ENCODE results near the gene MDGA2.

The MDGA2 gene

GRCh38 chr14:46964378-46964777 lies 711.0 kb downstream of the MDGA2 start:
- no peak for DNase-seq (ENCODE audit: low spot score)
- Histone ChIP-seq H4K8ac (ENCODE audit: low read depth, low read length) (no peak overlapping the region), H2BK12ac (ENCODE audit: low read length) (no peak overlapping the region), H3K27ac (replicated peaks; ENCODE audit: low read length) (no peak overlapping the region), H2BK5ac (ENCODE audit: low read length) (no peak overlapping the region), H3K18ac (ENCODE audit: low read length) (no peak overlapping the region), H4K91ac (ENCODE audit: low read depth, low read length, poor library complexity) (no peak overlapping the region), H2AK5ac (ENCODE audit: low read depth, low read length) (no peak overlapping the region), H3K4me3 (ENCODE audit: low read length in 2 of 2) (no peak overlapping the region), H2BK15ac (ENCODE audit: low read length) (no peak overlapping the region), H3K36me3 (replicated peaks in 1 of 2; ENCODE audit: control insufficient read depth in 2 of 2, insufficient read depth in 2 of 2, low read length in 2 of 2) (no peaks in the 10 kb centered on the region), H2AFZ (ENCODE audit: low read length) (no peak overlapping the region), H3K4me2 (ENCODE audit: insufficient read depth, low read length, poor library complexity, severe bottlenecking) (no peak overlapping the region), H2BK120ac (ENCODE audit: low read depth, low read length) (no peak overlapping the region), H3K79me1 (ENCODE audit: low read depth, low read length) (no peaks in the 10 kb centered on the region), H3K4ac (ENCODE audit: low read length) (no peak overlapping the region), H3K4me1 (ENCODE audit: control insufficient read depth in 2 of 2, insufficient read depth in 1 of 2, low read depth in 1 of 2, low read length in 2 of 2) (no peaks in the 10 kb centered on the region), H3K14ac (ENCODE audit: low read length) (no peak overlapping the region), H3K23ac (ENCODE audit: low read depth, low read length, poor library complexity) (no peak overlapping the region), H3K9me3 (replicated peaks in 1 of 2; ENCODE audit: control insufficient read depth in 2 of 2, insufficient read depth in 1 of 2, low read depth in 1 of 2, low read length in 2 of 2) (peaks cover 0 to 2% of the 10 kb centered on the region in 2 donors), H3K9ac (ENCODE audit: low read depth, low read length, poor library complexity) (no peak overlapping the region), H3K27me3 (ENCODE audit: control insufficient read depth in 3 of 3, insufficient read depth in 3 of 3, low read depth in 1 of 3, low read length in 3 of 3) (no peaks in the 10 kb centered on the region)
- WGBS, 2 donors (ENCODE audit: extremely low coverage in 2 of 2, insufficient read length in 2 of 2, insufficient replicate concordance in 1 of 2): no CpG with 5 or more reads among the region's 3 CpGs

GRCh38 chr14:46951103-46951502 lies 724.3 kb downstream of the MDGA2 start:
- no peak overlapping the region for H2BK12ac ChIP-seq (ENCODE audit: low read length)
- H3K4me3 ChIP-seq (ENCODE audit: low read length in 2 of 2): no peak overlapping the region
- WGBS, 2 donors (ENCODE audit: extremely low coverage in 2 of 2, insufficient read length in 2 of 2, insufficient replicate concordance in 1 of 2): no CpG with 5 or more reads among the region's 2 CpGs

GRCh38 chr14:46940611-46941010 lies 734.8 kb downstream of the MDGA2 start:
- Histone ChIP-seq H3K36me3 (replicated peaks in 1 of 2; ENCODE audit: control insufficient read depth in 2 of 2, insufficient read depth in 2 of 2, low read length in 2 of 2) (no peaks in the 10 kb centered on the region), H4K8ac (ENCODE audit: low read depth, low read length) (no peak overlapping the region), H3K27me3 (ENCODE audit: control insufficient read depth in 3 of 3, insufficient read depth in 3 of 3, low read depth in 1 of 3, low read length in 3 of 3) (no peaks in the 10 kb centered on the region), H2BK15ac (ENCODE audit: low read length) (no peak overlapping the region), H3K27ac (replicated peaks; ENCODE audit: low read length) (no peak overlapping the region), H3K4me2 (ENCODE audit: insufficient read depth, low read length, poor library complexity, severe bottlenecking) (no peak overlapping the region), H3K4me1 (ENCODE audit: control insufficient read depth in 2 of 2, insufficient read depth in 1 of 2, low read depth in 1 of 2, low read length in 2 of 2) (peaks cover 0 to 3% of the 10 kb centered on the region in 2 donors), H2AK5ac (ENCODE audit: low read depth, low read length) (no peak overlapping the region), H3K9me3 (replicated peaks in 1 of 2; ENCODE audit: control insufficient read depth in 2 of 2, insufficient read depth in 1 of 2, low read depth in 1 of 2, low read length in 2 of 2) (no peaks in the 10 kb centered on the region), H3K14ac (ENCODE audit: low read length) (no peak overlapping the region), H2BK5ac (ENCODE audit: low read length) (no peak overlapping the region), H3K18ac (ENCODE audit: low read length) (no peak overlapping the region), H2AFZ (ENCODE audit: low read length) (no peak overlapping the region), H4K91ac (ENCODE audit: low read depth, low read length, poor library complexity) (no peak overlapping the region), H2BK120ac (ENCODE audit: low read depth, low read length) (no peak overlapping the region), H3K4me3 (ENCODE audit: low read length in 2 of 2) (no peak overlapping the region), H3K9ac (ENCODE audit: low read depth, low read length, poor library complexity) (no peak overlapping the region), H3K4ac (ENCODE audit: low read length) (no peak overlapping the region), H3K79me1 (ENCODE audit: low read depth, low read length) (no peaks in the 10 kb centered on the region), H3K23ac (ENCODE audit: low read depth, low read length, poor library complexity) (no peak overlapping the region), H2BK12ac (ENCODE audit: low read length) (no peak overlapping the region)
- WGBS, 2 donors (ENCODE audit: extremely low coverage in 2 of 2, insufficient read length in 2 of 2, insufficient replicate concordance in 1 of 2): no CpG with 5 or more reads among the region's 5 CpGs
- no peak for DNase-seq (ENCODE audit: low spot score)

More at GRCh38 chr14:46951103-46951502, 724.3 kb downstream of the MDGA2 start:
- no peak overlapping the region for H3K23ac ChIP-seq (ENCODE audit: low read depth, low read length, poor library complexity)
- no peak overlapping the region for H4K91ac ChIP-seq (ENCODE audit: low read depth, low read length, poor library complexity)
- H3K4me2 ChIP-seq (ENCODE audit: insufficient read depth, low read length, poor library complexity, severe bottlenecking): no peak overlapping the region
- DNase-seq (ENCODE audit: low spot score): no peak
- no peak overlapping the region for H3K27ac ChIP-seq (replicated peaks; ENCODE audit: low read length)
- H3K9ac ChIP-seq (ENCODE audit: low read depth, low read length, poor library complexity): no peak overlapping the region
- no peak overlapping the region for H4K8ac ChIP-seq (ENCODE audit: low read depth, low read length)
- H3K4me1 ChIP-seq (ENCODE audit: control insufficient read depth in 2 of 2, insufficient read depth in 1 of 2, low read depth in 1 of 2, low read length in 2 of 2): no peaks in the 10 kb centered on the region
- H3K9me3 ChIP-seq (replicated peaks in 1 of 2; ENCODE audit: control insufficient read depth in 2 of 2, insufficient read depth in 1 of 2, low read depth in 1 of 2, low read length in 2 of 2): peaks cover 0 to 2% of the 10 kb centered on the region in 2 donors
- H2AK5ac ChIP-seq (ENCODE audit: low read depth, low read length): no peak overlapping the region
- H2BK15ac ChIP-seq (ENCODE audit: low read length): no peak overlapping the region
- H3K4ac ChIP-seq (ENCODE audit: low read length): no peak overlapping the region
- H3K27me3 ChIP-seq (ENCODE audit: control insufficient read depth in 3 of 3, insufficient read depth in 3 of 3, low read depth in 1 of 3, low read length in 3 of 3): no peaks in the 10 kb centered on the region
- no peaks in the 10 kb centered on the region for H3K36me3 ChIP-seq (replicated peaks in 1 of 2; ENCODE audit: control insufficient read depth in 2 of 2, insufficient read depth in 2 of 2, low read length in 2 of 2)
- H3K18ac ChIP-seq (ENCODE audit: low read length): no peak overlapping the region
- H3K79me1 ChIP-seq (ENCODE audit: low read depth, low read length): no peaks in the 10 kb centered on the region
- H3K14ac ChIP-seq (ENCODE audit: low read length): no peak overlapping the region
- H2BK120ac ChIP-seq (ENCODE audit: low read depth, low read length): no peak overlapping the region
- no peak overlapping the region for H2BK5ac ChIP-seq (ENCODE audit: low read length)
- H2AFZ ChIP-seq (ENCODE audit: low read length): no peak overlapping the region

GRCh38 chr14:46920542-46920941 lies 754.9 kb downstream of the MDGA2 start:
- H3K36me3 ChIP-seq (replicated peaks in 1 of 2; ENCODE audit: control insufficient read depth in 2 of 2, insufficient read depth in 2 of 2, low read length in 2 of 2): no peaks in the 10 kb centered on the region
- no peak overlapping the region for H2AK5ac ChIP-seq (ENCODE audit: low read depth, low read length)
- no peak overlapping the region for H2BK5ac ChIP-seq (ENCODE audit: low read length)
- no peaks in the 10 kb centered on the region for H3K27me3 ChIP-seq (ENCODE audit: control insufficient read depth in 3 of 3, insufficient read depth in 3 of 3, low read depth in 1 of 3, low read length in 3 of 3)
- H2AFZ ChIP-seq (ENCODE audit: low read length): no peak overlapping the region
- no peak overlapping the region for H3K4me3 ChIP-seq (ENCODE audit: low read length in 2 of 2)
- no peak overlapping the region for H3K4ac ChIP-seq (ENCODE audit: low read length)
- no peak overlapping the region for H3K14ac ChIP-seq (ENCODE audit: low read length)
- no peak overlapping the region for H3K23ac ChIP-seq (ENCODE audit: low read depth, low read length, poor library complexity)
- H2BK12ac ChIP-seq (ENCODE audit: low read length): no peak overlapping the region
- peaks cover 0 to 2% of the 10 kb centered on the region in 2 donors for H3K4me1 ChIP-seq (ENCODE audit: control insufficient read depth in 2 of 2, insufficient read depth in 1 of 2, low read depth in 1 of 2, low read length in 2 of 2)
- H2BK120ac ChIP-seq (ENCODE audit: low read depth, low read length): no peak overlapping the region
- H2BK15ac ChIP-seq (ENCODE audit: low read length): no peak overlapping the region
- no peak overlapping the region for H3K9ac ChIP-seq (ENCODE audit: low read depth, low read length, poor library complexity)
- no peak overlapping the region for H4K91ac ChIP-seq (ENCODE audit: low read depth, low read length, poor library complexity)
- H3K9me3 ChIP-seq (replicated peaks in 1 of 2; ENCODE audit: control insufficient read depth in 2 of 2, insufficient read depth in 1 of 2, low read depth in 1 of 2, low read length in 2 of 2): no peaks in the 10 kb centered on the region
- no peak overlapping the region for H4K8ac ChIP-seq (ENCODE audit: low read depth, low read length)
- no peak for DNase-seq (ENCODE audit: low spot score)
- no peak overlapping the region for H3K18ac ChIP-seq (ENCODE audit: low read length)
- H3K4me2 ChIP-seq (ENCODE audit: insufficient read depth, low read length, poor library complexity, severe bottlenecking): no peak overlapping the region
- no peak overlapping the region for H3K27ac ChIP-seq (replicated peaks; ENCODE audit: low read length)
- WGBS, 2 donors (ENCODE audit: extremely low coverage in 2 of 2, insufficient read length in 2 of 2, insufficient replicate concordance in 1 of 2): no CpG with 5 or more reads among the region's 3 CpGs
- H3K79me1 ChIP-seq (ENCODE audit: low read depth, low read length): no peaks in the 10 kb centered on the region

Data from neuronal stem cell (in vitro differentiated cells).